SU-DHL-6 (cell line): ENCODE data around the gene NT5C2.

Experiments used
- H2AFZ ChIP-seq: fragments of 200-600 bp; sonication (generic); 2 replicates; pipeline ENCODE4 v1.6.1; 2014; ENCODE audit warnings: low read depth, mild to moderate bottlenecking, moderate library complexity, mixed read lengths, antibody characterized with exemption, low read length; ENCODE audit not compliant: severe bottlenecking
- H3F3A ChIP-seq: fragments of 200-600 bp; shearing (Covaris generic); 2 replicates; pipeline ENCODE4 v1.6.0; 2016; ENCODE audit warnings: antibody characterized with exemption, mild to moderate bottlenecking; ENCODE audit not compliant: insufficient read depth
- H3K27ac ChIP-seq: fragments of 200-600 bp; sonication (generic); 2 replicates; pipeline ENCODE4 v1.5.1; 2016; ENCODE audit warnings: low read depth, mild to moderate bottlenecking, low read length, moderate library complexity, mixed read lengths
- H3K27me3 ChIP-seq: fragments of 200-600 bp; sonication (generic), shearing (Covaris generic); 2 replicates; pipeline ENCODE4 v1.6.0; 2014; ENCODE audit warnings: mild to moderate bottlenecking, low read length
- H3K36me3 ChIP-seq: fragments of 200-600 bp; sonication (generic); 2 replicates; pipeline ENCODE4 v1.6.1; 2014; ENCODE audit warnings: mild to moderate bottlenecking, low read length, mixed read lengths
- H3K4me2 ChIP-seq: fragments of 300-600, 200-600 bp; shearing (Covaris generic), sonication (generic); 2 replicates; pipeline ENCODE4 v1.6.0; 2014; ENCODE audit warnings: low read length, low read depth, mild to moderate bottlenecking; ENCODE audit not compliant: poor library complexity, severe bottlenecking
- H3K4me3 ChIP-seq: fragments of 200-600 bp; sonication (generic); 2 replicates; pipeline ENCODE4 v1.5.1; 2014; ENCODE audit warnings: antibody characterized with exemption, low read length, mild to moderate bottlenecking, mixed read lengths; ENCODE audit not compliant: insufficient read depth, poor library complexity, severe bottlenecking
- H3K79me2 ChIP-seq: fragments of 200-600 bp; sonication (generic); 2 replicates; pipeline ENCODE4 v1.6.1; 2014; ENCODE audit warnings: mild to moderate bottlenecking, low read length, moderate library complexity; ENCODE audit not compliant: insufficient read depth
- H3K9ac ChIP-seq: fragments of 200-600 bp; sonication (generic); 2 replicates; pipeline ENCODE4 v1.7.0; 2014; ENCODE audit warnings: mild to moderate bottlenecking, low read length
- H3K9me2 ChIP-seq: fragments of 200-600 bp; sonication (generic); replicated peaks from 2 replicates; pipeline ENCODE4 v1.6.1; 2014; ENCODE audit warnings: low read length; ENCODE audit not compliant: insufficient read depth
- H3K9me3 ChIP-seq: fragments of 200-600 bp; sonication (generic); 2 replicates; pipeline ENCODE4 v1.6.1; 2014; ENCODE audit warnings: low read length, mixed read lengths; ENCODE audit not compliant: insufficient read depth
- H4K20me1 ChIP-seq: fragments of 200-600 bp; sonication (generic); 2 replicates; pipeline ENCODE4 v1.6.1; 2014; ENCODE audit warnings: low read depth, mild to moderate bottlenecking, antibody characterized with exemption, low read length, moderate library complexity, mixed read lengths
- EZH2phosphoT487 ChIP-seq: fragments of 200-600 bp; sonication (generic), shearing (Covaris generic); conservative IDR thresholded peaks from 2 replicates; pipeline ENCODE4 v1.6.1; 2018; ENCODE audit warnings: mild to moderate bottlenecking, antibody characterized with exemption, low read length, moderate library complexity, mixed read lengths
- TF ChIP-seq, protein P1 (sequence below): fragments of 200-600 bp; sonication (generic); IDR thresholded peaks from one replicate; pipeline ENCODE4 v1.5.1; 2017; ENCODE audit warnings: antibody characterized with exemption, mild to moderate bottlenecking, low read length, moderate library complexity; ENCODE audit not compliant: insufficient read depth, poor library complexity, severe bottlenecking

Gene NT5C2

DNA sequence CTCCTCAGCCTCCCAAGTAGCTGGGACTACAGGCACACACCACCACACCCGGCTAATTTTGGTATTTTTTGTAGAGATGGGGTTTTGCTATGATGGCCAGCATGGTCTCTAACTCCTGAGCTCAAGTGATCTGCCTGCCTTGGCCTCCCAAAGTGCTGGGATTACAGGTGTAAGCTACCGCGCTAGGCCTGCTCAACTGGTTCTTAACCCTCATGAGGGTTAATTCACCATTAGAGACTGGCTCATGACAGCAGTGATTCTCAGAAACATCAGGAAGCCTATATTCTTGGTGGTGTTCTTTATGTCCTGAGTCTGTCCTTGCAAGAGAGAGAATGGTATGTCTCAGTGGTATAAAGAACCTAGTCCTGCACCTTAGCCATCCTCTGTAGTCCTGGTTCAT lies 10.4 kb upstream of the NT5C2 start:
- no peaks in the 10 kb centered on the region for H3K9me2 ChIP-seq
- no peak for TF ChIP-seq EZH2phosphoT487
- H3K79me2 ChIP-seq = no peaks in the 10 kb centered on the region
- no peak overlapping the region for H3K9ac ChIP-seq
- H3K4me3 ChIP-seq = no peak overlapping the region
- no peak overlapping the region for H3K4me2 ChIP-seq
- H3K27me3 ChIP-seq = no peaks in the 10 kb centered on the region
- no peaks in the 10 kb centered on the region for H3F3A ChIP-seq
- H3K27ac ChIP-seq = no peak overlapping the region
- H2AFZ ChIP-seq = no peak overlapping the region
- no peaks in the 10 kb centered on the region for H4K20me1 ChIP-seq
- no peaks in the 10 kb centered on the region for H3K36me3 ChIP-seq
- no peaks in the 10 kb centered on the region for H3K9me3 ChIP-seq

- Histone ChIP-seq H3K9ac (no peak overlapping the region), H3F3A (no peaks in the 10 kb centered on the region), H3K79me2 (no peaks in the 10 kb centered on the region), H3K9me2 (no peaks in the 10 kb centered on the region), H2AFZ (no peak overlapping the region), H3K27ac (no peak overlapping the region), H3K4me2 (no peak overlapping the region), H4K20me1 (no peaks in the 10 kb centered on the region), H3K36me3 (no peaks in the 10 kb centered on the region), H3K4me3 (no peak overlapping the region), H3K9me3 (no peaks in the 10 kb centered on the region), H3K27me3 (no peaks in the 10 kb centered on the region)
- TF ChIP-seq, protein P1, sequence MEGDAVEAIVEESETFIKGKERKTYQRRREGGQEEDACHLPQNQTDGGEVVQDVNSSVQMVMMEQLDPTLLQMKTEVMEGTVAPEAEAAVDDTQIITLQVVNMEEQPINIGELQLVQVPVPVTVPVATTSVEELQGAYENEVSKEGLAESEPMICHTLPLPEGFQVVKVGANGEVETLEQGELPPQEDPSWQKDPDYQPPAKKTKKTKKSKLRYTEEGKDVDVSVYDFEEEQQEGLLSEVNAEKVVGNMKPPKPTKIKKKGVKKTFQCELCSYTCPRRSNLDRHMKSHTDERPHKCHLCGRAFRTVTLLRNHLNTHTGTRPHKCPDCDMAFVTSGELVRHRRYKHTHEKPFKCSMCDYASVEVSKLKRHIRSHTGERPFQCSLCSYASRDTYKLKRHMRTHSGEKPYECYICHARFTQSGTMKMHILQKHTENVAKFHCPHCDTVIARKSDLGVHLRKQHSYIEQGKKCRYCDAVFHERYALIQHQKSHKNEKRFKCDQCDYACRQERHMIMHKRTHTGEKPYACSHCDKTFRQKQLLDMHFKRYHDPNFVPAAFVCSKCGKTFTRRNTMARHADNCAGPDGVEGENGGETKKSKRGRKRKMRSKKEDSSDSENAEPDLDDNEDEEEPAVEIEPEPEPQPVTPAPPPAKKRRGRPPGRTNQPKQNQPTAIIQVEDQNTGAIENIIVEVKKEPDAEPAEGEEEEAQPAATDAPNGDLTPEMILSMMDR = no peak
- no peak for TF ChIP-seq EZH2phosphoT487
These were observed 9.2 kb upstream of the NT5C2 start for GRCh38 chr10:103202319-103202718.

DNA sequence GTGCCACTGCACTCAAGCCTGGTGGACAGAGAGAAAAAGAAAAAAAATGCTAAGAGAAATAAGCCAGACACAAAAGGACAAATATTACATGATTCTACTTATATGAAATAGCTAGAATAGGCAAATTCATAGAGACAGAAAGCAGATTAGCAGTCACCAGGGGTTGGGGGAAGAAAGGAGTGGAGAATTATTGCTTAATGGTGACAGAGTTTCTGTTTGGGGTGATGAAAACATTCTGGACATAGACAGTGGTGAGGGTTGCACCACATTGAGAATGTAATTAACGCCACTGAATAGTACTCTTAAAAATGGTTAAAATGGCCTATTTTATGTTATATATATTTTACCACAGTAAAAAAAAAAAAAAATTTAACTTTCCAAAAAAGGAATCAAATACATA lies 6.4 kb upstream of the NT5C2 start:
- no peaks in the 10 kb centered on the region for H3K9me2 ChIP-seq
- H3K4me2 ChIP-seq = no peak overlapping the region
- no peaks in the 10 kb centered on the region for H4K20me1 ChIP-seq
- H3K9ac ChIP-seq = no peak overlapping the region
- H3K27me3 ChIP-seq = no peaks in the 10 kb centered on the region
- H3K4me3 ChIP-seq = no peak overlapping the region
- H3F3A ChIP-seq = no peaks in the 10 kb centered on the region
- H3K36me3 ChIP-seq = no peaks in the 10 kb centered on the region
- H3K27ac ChIP-seq = no peak overlapping the region
- no peak overlapping the region for H2AFZ ChIP-seq
- H3K9me3 ChIP-seq = no peaks in the 10 kb centered on the region
- TF ChIP-seq EZH2phosphoT487 = no peak
- TF ChIP-seq, protein P1 = no peak
- H3K79me2 ChIP-seq = no peaks in the 10 kb centered on the region

GRCh38 chr10:103198648-103199047 lies 5.6 kb upstream of the NT5C2 start:
- Histone ChIP-seq H3K9me3 (no peaks in the 10 kb centered on the region), H3K27ac (no peak overlapping the region), H3F3A (no peaks in the 10 kb centered on the region), H4K20me1 (no peaks in the 10 kb centered on the region), H3K9ac (no peak overlapping the region), H3K79me2 (no peaks in the 10 kb centered on the region), H3K27me3 (no peaks in the 10 kb centered on the region), H3K4me2 (no peak overlapping the region), H3K36me3 (no peaks in the 10 kb centered on the region), H3K4me3 (no peak overlapping the region), H3K9me2 (no peaks in the 10 kb centered on the region), H2AFZ (no peak overlapping the region)
- TF ChIP-seq, protein P1 = no peak
- TF ChIP-seq EZH2phosphoT487 = no peak
